Activated effector memory CD4-positive, alpha-beta T cell treated with anti-CD3 and anti-CD28 coated beads, Interleukin-2, amount 50 U/mL, for 16 hours (primary cell): ENCODE data around the gene CASP5.
"Not testable (repeated sequence)": the region's sequence is repeated elsewhere in the genome, so short reads cannot be mapped to it uniquely, and the experiment has no call there.

ENCODE experiments used
- DNase-seq: peaks from one replicate; pipeline ENCODE4 v3.0.0-alpha.2; 2020

Gene CASP5

DNA sequence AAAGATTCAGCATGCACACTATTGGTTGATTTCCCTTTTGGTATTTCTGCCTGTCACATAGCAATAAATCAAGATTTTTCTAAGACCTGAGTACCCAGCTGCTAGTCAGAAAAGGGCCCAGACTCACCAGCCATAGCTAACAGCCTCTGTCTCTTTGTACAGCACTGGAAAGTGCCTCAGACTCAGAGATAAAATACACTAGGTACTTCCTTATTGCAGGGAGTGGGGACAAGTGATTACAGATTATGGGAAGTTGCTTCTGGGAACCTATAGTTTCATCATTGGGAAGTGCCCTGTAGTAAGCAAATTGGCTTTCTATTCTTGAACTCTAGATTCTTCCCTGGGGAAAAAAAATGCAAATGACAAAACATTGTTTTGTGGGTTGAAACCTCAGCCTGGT, at the start of gene CASP5:
Gene CASP5 (minus strand): TSS at position 166 of the 400 bp plus-strand sequence. CDS start 32 bp downstream, at position 134.
- DNase-seq, result no peak

DNA sequence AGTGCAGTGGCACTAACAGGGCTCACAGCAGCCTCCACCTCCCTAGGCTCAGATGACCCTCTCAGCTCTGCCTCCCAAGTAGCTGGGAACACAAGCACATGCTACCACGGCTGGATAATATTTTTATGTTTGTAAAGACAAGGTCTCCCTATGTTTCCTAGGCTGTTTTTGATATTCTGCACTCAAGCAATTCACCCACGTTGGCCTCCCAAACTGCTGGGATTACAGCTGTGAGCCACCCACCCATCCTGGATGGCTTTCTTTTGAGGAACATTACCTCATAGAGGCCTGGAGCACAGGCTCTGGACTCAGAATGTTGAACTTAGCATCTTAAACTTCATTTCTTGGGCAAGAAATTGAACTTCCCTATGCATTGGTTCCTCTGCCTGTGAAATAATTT, 49.1 kb upstream of the CASP5 start:
- DNase-seq, result not testable (repeated sequence)

DNA sequence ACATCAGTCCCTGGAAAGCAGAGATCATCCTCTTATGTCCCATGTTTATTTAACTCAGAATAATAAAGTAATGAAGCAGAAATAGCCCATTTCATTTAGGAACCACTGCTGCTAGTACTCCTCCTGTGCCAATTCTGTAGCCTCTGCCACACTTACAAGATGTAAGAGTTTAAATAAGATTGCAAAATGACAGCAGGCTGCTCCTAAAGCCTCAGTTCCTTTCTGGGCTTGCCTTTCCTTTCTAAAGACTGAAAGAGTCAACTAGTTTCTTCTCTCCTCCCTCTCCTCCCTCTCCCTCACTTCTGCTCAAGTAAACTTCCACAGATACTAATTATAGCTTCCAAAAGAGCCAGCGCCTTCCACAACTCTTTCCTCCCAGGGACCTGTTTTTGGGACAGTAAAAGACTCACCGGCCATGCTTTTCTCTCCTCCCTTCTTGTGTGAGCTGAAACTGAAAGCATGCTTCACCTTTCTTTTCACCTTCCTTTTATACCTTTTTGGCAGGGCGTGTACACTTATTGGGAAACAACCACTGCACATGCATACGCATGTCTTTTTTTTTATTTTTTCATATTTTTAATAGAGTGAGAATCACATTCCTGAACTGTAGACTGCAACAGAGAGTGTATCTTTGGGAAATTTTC, 48.2 kb upstream of the CASP5 start:
- DNase-seq, result peak; percentile 61

DNA sequence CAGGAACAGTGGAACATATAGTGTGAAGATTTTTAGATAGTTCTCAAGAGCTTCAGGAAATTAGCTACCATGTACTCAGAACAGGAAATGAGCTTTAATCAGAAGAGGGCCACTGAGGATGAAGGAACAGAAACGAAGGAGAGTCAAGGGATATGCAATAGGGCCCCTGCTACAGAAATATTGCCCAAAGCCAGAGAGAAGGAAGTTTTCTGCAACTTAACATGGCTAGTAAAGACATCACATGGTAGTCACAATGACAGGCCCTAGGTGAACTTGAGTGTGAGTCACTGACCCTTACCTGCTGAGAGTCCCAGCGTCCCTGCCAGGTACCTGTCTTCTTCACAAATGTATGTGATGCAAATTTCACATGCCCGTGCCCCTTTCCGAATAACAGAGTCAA, 47.3 kb upstream of the CASP5 start:
- DNase-seq, result peak; percentile 63

DNA sequence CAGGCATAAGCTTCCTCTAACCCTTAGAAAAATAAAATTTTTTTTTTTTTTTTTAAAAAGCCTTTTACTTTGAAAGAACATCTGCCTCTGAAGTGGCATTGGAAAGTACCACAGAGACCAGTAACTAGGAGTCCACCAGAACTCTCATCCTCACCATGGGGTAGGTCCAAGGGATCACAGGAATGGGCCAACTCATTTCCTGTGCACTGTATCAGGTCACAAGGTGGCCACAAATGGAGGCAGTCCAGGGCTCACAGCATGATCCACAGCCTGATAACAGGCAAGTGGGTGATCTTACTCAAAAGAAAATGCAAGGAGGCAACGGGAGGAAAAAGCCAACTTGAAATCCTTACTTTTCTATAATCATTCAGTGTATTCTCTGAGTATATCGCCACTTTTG, 46.8 kb upstream of the CASP5 start:
- not testable (repeated sequence) for DNase-seq

DNA sequence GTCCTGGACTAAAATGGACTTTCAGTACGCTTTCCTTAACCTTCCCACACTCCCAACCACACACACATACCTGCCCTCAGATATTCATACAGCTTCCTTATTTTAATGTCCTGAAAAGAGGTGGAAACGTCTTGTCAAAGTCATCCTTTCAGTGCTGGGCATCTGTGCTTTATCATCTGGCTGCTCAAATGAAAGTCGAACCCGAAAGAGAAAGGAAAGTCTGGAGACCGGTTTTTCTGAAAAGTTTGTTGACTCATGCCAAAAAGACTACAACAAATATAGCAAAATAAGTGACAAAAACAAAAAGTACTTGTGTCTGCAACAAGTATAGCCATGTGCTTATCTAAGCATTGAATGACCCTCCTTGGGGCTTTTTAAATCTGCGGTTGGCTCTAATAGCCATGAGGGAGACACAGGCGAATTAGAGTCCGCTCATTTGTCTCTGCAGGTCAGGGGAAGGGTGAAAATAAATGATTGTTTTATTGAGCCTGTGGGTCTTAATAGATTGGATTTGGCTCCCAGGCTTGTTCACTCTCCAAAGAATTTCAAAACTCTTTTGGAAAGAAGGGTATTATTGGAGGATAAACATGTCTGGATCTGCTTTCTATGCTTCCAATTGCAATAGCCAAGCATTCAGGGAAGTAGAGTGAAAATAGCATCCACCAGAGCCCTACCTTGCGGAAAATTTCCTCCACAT, 40.4 kb upstream of the CASP5 start:
- not testable (repeated sequence) for DNase-seq

DNA sequence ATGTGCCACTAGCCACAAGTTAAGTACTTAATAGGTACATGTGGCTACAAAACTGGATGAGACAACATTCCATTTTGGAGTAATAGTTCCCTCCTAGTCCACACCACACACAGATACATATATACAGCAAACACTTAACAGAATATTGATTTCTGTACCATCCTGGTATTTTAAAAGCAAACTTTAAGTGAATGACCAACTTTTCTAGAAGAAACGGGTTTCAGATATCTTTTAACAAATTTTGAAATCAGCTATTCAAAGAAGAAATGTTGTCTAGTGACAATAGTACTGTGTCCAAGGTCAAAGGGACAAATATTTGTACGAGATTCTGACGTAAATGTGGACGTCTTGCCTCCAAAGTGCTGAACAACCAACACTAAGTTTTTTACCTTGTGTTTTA, 34.5 kb upstream of the CASP5 start:
- DNase-seq, result no peak

DNA sequence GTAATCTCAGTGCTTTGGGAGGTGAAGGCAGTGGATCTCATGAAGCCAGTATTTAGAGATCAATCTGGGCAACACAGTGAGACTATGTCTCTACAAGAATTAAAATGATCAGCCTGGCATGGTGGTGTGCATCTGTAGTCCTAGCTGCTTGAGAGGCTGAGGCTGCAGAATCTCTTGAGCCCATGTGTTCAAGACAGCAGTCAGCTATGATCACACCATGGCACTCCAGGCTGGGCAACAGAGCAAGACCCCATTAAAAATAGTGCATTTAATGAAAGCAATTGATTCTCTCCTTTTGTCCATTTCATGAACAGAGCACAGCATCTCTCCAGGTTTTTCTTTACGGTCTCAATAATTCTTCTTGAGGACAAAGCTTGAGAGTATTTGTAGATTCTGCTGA, 33.5 kb upstream of the CASP5 start:
- DNase-seq, result no peak

DNA sequence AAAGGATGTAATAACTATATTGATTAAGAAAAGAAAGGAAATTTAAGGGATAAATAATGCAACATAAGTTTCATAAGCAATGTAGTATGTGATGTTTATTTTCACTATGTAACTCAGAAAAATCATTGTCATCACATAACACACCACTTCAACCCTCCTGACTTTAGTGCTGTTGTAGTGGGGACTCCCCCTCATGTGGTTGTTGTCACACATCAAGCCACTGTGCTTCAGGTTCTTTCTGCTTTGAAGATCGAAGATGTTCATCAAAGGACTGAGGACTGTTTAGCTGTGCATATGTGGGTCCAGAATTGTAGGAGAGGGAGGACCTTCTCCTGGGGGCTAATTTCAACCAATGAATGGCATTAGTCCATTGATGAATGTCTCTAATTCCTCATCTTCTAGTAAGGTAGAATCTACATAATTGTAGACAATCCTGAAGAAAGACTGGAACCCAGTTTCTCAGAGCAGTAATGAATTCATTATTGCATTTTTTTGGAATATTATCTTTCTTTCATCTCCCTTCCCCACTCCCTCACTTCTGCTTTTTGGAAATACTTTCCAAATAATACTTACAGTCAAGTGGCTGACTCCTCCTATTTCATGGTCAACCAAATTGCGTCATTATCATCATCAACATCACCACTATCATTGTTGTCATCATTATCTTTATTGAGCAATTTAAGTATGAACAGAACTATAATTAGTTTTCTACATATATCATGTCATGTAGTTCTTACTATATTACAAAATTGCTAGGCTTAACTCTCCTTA, 31.9 kb upstream of the CASP5 start:
- no peak for DNase-seq

DNA sequence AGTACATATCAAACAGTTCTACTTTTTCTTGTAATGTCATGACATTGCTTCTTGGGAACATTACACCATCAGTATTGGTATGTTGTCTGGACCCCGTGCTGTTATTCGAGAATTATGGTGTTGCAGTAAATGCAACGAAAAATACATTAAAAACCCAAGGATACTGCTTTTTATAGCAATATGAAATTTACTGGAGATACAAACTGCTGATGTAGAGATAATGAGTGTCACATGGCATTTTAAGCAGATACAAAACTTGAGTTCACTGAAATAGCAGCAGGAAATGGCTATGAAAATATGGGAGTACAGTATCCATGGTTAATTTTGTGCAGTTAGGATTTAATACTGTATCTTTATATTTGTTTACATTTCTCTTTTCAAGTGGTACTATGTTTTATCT, 29.5 kb upstream of the CASP5 start:
- DNase-seq, result no peak

DNA sequence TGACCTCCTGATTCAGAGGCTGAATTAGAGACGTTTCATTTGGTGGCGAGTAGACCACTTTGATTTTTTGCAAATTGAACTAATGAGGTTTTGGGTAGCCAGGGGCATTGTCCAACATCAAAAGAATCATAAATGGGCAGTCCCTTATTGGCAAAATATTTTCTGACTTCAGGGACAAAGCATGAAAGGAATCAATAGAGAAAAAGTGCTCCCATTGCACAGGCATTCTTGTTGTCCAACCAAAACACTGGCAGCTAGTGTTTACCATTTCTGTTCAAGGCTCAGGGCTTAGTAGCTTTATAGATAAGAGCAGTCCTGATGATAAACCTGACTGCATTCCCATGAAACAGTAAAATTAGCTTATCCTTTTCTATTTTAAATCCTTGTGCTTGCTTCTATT, 28.6 kb upstream of the CASP5 start:
- DNase-seq, result no peak

DNA sequence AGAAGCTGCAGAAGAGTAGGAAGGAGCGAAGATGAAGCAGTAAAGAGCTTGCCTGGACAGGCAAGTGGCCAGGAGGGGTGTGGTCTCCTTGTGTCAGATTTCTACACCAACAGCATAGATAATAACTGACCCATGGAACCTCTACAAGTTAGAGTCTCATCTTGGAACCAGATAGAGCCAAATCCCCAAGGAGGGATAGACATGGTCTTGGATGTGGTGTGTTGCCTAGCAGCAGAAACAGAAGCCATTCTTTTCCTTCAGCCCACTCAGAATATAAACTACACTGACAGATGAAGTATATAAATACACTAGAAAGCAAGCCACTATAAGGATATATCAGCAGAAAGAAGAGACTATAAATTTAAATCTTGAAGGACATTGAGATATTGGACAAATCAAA, 26.5 kb upstream of the CASP5 start:
- DNase-seq, result no peak

DNA sequence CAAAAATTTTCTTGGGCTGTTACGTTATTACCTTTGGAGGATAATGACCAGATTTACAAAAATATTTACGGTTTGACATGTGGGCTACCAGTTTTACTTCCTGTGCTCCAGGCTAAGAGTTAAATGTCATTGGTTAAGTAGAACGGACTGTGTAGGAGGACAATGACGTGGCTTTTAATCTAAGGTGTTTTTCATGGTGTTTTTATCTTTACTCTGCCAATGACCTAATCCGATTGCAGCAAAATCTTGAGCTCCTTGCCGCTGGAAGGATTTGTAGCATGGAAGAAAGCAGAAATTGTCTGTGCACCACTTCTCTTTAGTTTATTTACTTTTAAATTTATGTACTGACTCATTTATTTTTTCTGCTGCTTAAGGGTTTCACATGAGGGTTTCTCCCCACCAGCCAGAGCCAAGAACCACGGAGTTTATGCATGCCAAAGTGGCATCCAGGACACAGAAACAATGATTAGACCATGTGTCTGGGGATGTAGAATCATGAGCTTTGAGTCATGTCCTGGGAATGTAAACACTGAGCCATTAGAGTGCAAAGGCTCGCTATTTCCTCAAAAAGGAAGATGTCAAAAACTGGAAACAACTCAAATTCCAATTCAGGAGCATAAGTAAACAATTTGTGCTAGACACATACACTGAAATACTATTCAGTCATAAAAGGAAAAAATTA, 24.1 kb upstream of the CASP5 start:
- no peak for DNase-seq

DNA sequence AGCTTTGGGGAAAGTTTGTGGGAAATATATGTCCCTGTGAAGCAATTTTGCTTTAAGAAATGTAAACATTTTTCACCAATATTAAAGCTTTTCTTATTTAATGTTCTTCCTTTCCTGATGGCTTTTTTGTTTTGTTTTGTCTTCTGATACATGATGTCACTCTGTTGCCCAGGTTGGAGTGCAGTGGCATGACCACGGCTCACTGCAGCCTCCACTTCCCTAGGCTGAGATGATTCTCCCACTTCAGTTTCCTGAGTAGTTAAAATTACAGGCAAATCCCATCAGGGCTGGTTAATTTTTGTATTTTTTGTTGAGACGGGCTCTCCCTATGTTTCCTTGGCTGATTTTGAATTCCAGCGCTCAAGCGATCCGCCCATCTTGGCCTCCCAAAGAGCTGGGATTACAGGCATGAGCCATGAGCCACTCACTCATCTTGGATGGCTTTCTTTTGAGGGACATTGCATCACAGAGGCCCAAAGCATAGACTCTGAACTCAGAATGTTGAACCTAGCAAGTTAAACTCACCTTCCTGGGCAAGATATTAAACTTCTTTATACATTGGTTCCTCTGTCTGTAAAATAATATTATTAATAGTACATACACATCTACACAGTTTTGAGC, 22.8 kb upstream of the CASP5 start:
- no peak for DNase-seq

DNA sequence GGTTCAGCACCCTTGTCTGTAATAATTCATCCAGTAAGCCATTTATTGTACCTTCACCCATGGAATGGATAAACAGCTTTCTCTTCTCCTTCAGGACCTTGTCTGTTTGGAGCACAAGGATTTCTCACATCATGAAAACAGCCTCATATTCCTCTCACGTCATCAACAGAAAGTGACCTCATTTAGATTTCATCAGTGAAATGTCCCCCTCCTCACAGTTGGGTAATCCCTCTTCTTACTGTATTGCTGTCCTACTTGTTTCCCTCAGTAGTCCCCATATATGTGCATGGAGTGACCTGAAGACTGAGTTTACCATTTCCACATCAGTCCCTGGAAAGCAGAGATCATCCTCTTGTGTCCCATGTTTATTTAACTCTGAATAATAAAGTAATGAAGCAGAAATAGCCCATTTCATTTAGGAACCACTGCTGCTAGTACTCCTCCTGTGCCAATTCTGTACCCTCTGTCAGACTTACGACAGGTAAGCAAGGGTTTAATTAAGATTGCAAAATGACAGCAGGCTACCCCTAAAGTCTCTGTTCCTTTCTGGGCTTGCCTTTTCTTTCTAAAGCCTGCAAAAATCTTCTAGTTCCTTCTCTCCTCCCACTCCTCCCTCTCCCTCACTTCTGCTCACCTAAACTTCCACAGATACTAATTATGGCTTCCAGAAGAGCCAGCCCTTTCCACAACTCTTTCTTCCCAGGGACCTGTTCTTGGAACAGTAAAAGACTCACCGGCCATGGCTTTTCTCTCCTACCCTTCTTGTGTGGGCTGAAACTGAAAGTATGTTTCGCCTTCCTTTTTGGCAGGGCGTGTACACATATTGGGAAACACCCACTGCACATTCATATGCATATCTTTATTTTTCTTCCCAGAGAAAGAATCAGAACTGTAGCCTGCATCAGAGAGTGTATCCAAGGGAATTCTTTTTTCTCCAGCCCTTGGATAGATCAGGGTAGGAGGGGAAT, 21.9 kb upstream of the CASP5 start, which contains the start of gene CARD16:
Gene CARD16 (minus strand): TSS at position 779 of the 968 bp plus-strand sequence. CDS start 38 bp downstream, at position 741.
- peak; percentile 67 for DNase-seq

DNA sequence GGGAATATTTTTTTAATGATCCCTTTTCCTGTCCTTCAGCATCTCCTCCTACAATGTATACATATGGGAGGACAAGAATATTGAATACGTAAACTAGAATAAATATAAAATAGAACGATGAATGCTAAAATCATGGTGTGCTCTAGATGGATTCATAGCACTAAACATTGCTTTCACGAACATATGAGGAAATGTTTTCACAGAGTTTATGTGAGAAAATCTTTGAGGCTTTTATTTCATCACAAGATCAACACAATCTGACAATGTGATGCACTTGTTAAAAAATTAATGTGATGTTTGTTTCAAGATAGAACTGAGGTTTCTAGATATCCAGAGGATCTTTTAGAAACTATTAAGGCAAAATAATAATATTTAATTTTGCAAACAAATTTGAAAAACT, 19.2 kb upstream of the CASP5 start:
- DNase-seq, result no peak

DNA sequence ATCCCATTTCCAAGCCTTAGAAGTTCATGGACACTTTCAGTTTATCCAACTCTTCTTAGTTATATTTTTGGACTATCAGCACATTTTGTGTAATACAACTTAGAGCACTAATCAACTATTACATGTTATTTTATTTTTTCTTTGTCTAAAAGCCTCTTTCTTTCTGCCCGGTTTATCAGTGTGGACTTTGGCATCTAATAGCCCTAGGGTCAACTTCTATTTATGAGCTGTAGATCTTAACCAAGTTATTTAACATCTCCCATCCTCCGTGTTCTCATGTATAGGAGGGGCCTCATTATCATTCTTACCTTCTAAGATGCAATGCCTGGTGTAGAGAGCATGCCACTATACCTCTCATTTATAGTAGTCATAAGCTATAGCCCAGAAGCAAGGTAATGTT, 17.7 kb upstream of the CASP5 start:
- DNase-seq, result no peak

DNA sequence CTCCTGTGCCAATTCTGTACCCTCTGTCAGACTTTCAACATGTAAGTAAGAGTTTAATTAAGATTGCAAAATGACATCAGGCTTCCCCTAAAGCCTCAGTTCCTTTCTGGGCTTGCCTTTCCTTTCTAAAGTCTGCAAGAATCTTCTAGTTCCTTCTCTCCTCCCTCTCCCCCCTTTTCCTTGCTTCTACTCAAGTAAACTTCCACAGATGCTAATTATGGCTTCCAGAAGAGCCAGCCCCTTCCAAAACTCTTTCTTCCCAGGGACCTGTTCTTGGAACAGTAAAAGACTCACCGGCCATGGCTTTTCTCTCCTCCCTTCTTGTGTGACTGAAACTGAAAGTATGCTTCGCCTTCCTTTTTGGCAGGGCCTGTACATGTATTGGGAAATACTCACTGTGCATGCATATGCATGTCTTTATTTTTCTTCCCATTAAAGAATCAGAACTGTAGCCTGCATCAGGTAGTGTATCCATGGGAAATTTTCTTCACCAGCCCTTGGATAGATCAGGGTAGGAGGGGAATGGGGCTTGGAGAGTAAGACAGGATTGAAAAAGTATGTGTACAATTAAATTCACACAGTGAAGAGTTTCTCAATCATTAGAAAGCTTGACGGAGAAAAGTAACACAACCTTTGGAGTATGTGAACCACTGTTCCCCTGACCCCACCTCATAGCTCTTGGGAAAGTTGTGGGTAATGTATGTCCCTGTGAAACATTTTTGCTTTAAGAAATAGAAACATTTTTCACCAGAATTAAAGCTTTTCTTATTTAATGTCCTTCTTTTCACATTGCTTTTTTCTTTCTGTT, 12.0 kb upstream of the CASP5 start, which contains the start of gene CASP1:
Gene CASP1 (minus strand): TSS at position 332 of the 808 bp plus-strand sequence. CDS start 31 bp downstream, at position 301.
- no peak for DNase-seq

DNA sequence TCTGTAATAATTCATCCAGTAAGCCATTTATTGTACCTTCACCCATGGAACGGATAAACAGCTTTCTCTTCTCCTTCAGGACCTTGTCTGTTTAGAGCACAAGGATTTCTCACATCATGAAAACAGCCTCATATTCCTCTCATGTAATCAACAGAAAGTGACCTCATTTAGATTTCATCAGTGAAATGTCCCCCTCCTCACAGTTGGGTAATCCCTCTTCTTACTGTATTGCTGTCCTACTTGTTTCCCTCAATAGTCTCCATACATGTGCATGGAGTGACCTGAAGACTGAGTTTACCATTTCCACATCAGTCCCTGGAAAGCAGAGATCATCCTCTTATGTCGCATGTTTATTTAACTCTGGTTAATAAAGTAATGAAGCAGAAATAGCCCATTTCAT, 11.4 kb upstream of the CASP5 start:
- not testable (repeated sequence) for DNase-seq

DNA sequence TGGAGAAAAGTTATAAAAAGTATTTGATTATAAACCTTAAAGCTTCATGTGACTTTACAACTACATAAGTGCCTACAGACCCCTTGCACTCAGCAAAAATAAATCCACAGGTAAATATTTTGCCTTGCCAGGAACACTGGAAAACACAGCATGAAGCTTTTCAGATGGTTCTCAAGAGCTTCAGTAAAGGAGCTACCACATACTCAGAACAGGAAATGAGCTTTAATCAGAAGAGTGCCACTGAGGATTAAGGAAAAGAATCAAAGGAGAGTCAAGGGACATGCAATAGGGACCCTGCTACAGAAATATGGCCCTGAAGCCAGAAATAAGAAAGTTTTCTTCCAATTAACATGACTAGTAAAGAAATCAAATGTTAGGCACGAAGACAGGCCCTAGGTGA, 10.8 kb upstream of the CASP5 start:
- no peak for DNase-seq

DNA sequence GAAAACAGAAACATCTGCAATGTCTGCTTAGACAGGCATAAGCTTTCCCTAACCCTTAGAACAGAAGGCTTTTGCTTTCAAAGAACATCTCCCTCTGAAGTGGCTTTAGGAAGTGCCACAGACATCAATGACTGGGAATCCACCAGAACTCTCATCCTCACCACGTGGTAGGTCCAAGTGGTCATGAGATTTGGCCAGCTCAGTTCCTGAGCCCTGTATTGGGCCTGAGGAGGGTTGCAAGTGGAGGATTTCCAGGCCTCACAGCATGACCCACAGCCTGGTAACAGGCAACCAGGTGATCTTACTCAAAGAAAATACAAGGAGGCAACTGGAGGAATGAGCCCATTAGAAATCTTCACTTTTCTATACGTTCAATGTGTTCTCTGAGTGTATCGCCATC, 10.4 kb upstream of the CASP5 start:
- no peak for DNase-seq
